Panc1 (cell line): ENCODE data around the gene RGS6. TPM values are rescaled to one million over a fixed set of nuclear protein-coding genes. Genes with fewer than 3 reads are reported as not detected.

Source experiments
- ATAC-seq: fragments of 200-7000 bp; cut with Tn5 transposase; 2 replicates; pipeline ENCODE4 v1.9.1; 2020; ENCODE audit warnings: mild to moderate bottlenecking, moderate library complexity
- BruUV-seq: library from RNA; stranded (reverse); fragments of 400-500 nt; replicated peaks from 2 replicates; lab custom pipeline; 2021; lab: Mats Ljungman, UMichigan
- CTCF ChIA-PET: fragments of 300-600 bp; sonication (Branson Sonifier 250); formaldehyde crosslinking; loops from one replicate; lab custom pipeline; 2022; ENCODE audit warnings: antibody characterized with exemption; lab: Charles Lee
- POLR2A ChIA-PET: fragments of 300-600 bp; sonication (Branson Sonifier 250); formaldehyde crosslinking; loops from one replicate; lab custom pipeline; 2022; ENCODE audit warnings: antibody characterized with exemption; lab: Charles Lee
- DNase-seq: peaks from one replicate; pipeline ENCODE4 v3.0.0-alpha.2; 2010; ENCODE audit warnings: low read depth, low spot score
- H3K27ac ChIP-seq: 2 replicates; pipeline ENCODE4 v1.5.1; 2011; ENCODE audit warnings: mild to moderate bottlenecking, low read length, inconsistent platforms
- H3K27me3 ChIP-seq: fragments of 200-500 bp; sonication (Bioruptor generic); 2 replicates; pipeline ENCODE4 v1.6.0; 2014; ENCODE audit warnings: low read length, inconsistent platforms; ENCODE audit not compliant: control insufficient read depth, insufficient read depth
- H3K36me3 ChIP-seq: fragments of 200-500 bp; sonication (Bioruptor generic); 2 replicates; pipeline ENCODE4 v1.5.1; 2014; ENCODE audit warnings: inconsistent platforms, mild to moderate bottlenecking, low read length, moderate library complexity; ENCODE audit not compliant: control insufficient read depth, insufficient read depth
- H3K4me1 ChIP-seq: 2 replicates; pipeline ENCODE4 v1.5.1; 2011; ENCODE audit warnings: inconsistent platforms, mild to moderate bottlenecking, low read length, moderate library complexity; ENCODE audit not compliant: control insufficient read depth, insufficient read depth
- H3K4me3 ChIP-seq, 2 experiments: 2 replicates each; pipeline ENCODE4 v1.5.1; 2011 to 2012; ENCODE audit warnings: low read depth in 2 of 2, low read length in 2 of 2, mild to moderate bottlenecking in 2 of 2, inconsistent platforms in 1 of 2, moderate library complexity in 1 of 2
- H3K9me3 ChIP-seq: fragments of 200-500 bp; sonication (Bioruptor generic); 2 replicates; pipeline ENCODE4 v1.5.1; 2014; ENCODE audit warnings: low read depth, mild to moderate bottlenecking, inconsistent platforms, low read length, moderate library complexity; ENCODE audit not compliant: control insufficient read depth, insufficient read depth
- CTCF ChIP-seq: fragments of 450-650 bp; IDR thresholded peaks from 2 replicates; pipeline ENCODE4 v1.5.1; 2017; ENCODE audit warnings: mild to moderate bottlenecking
- POLR2AphosphoS5 ChIP-seq: IDR thresholded peaks from 2 replicates; pipeline ENCODE4 v1.6.1; 2012; ENCODE audit warnings: mild to moderate bottlenecking, low read depth, low read length, moderate library complexity
- REST ChIP-seq, 2 experiments: IDR thresholded peaks; 2 replicates each; pipeline ENCODE4 v1.6.1; 2011 to 2012; ENCODE audit warnings: low read depth in 2 of 2, control low read depth in 1 of 2, low read length in 1 of 2, mild to moderate bottlenecking in 1 of 2, moderate library complexity in 1 of 2; ENCODE audit not compliant: insufficient read depth in 1 of 2
- SIN3A ChIP-seq: IDR thresholded peaks from 2 replicates; pipeline ENCODE4 v1.6.1; 2012; ENCODE audit warnings: low read depth, mild to moderate bottlenecking, low read length, moderate library complexity, borderline replicate concordance; ENCODE audit not compliant: insufficient read depth
- TCF7L2 ChIP-seq: IDR thresholded peaks from 2 replicates; pipeline ENCODE4 v1.6.1; 2011; ENCODE audit warnings: mild to moderate bottlenecking, low read depth, low read length, inconsistent platforms
- in situ Hi-C: cut with HindIII; loops from 2 replicates; pipeline ENCODE4 v1.10.0; 2016; ENCODE audit warnings: low sequenced_read_pairs, low pct_unique_long_range_greater_than_20kb
- intact Hi-C: fragments of 100-400 bp; cut with micrococcal nuclease; formaldehyde crosslinking; loops from one replicate; pipeline ENCODE4 v1.10.0; 2022; ENCODE audit not compliant: unreplicated experiment
- total RNA-seq: library from RNA; stranded (reverse); gene quantifications from one replicate; pipeline ENCODE4 v1.2.1, GENCODE V29; 2021; ENCODE audit not compliant: unreplicated experiment

Gene RGS6
- total RNA-seq, 1 experiment from 2014 or later = not detected

DNA sequence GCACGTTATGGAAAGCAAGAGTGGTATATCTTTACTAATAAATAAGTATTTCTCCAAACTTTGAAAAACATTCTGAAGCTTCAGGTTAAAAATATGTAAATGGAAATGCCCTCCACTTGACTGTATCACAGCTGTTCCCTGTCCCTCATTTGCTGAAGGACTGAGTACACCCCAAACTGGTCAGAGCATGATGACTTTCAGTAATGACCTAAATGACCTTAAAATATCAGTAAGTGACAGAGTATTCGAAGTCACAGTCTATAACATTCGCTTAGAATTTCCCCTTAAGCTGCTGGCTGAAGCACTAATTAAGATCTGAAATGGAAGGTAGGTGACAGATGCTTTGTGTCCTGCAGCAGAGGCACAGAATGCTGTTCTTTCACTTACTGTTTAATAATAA lies 191.5 kb downstream of the RGS6 start:
- H3K4me3 ChIP-seq = no peak overlapping the region
- in situ Hi-C loops = no loop called here
- no peaks in the 10 kb centered on the region for H3K4me1 ChIP-seq
- TF ChIP-seq REST (IDR thresholded peaks at IDR 0.05; ENCODE audit: insufficient read depth in 1 of 2, low read depth in 2 of 2, low read length in 1 of 2) = no peak
- no peak for TF ChIP-seq POLR2AphosphoS5
- no peak for TF ChIP-seq CTCF
- TF ChIP-seq SIN3A = no peak
- TF ChIP-seq TCF7L2 = no peak
- H3K36me3 ChIP-seq = no peaks in the 10 kb centered on the region
- no peaks in the 10 kb centered on the region for H3K27me3 ChIP-seq
- POLR2A ChIA-PET = no interaction called here
- no peaks in the 10 kb centered on the region for H3K9me3 ChIP-seq
- CTCF ChIA-PET = no interaction called here
- H3K27ac ChIP-seq = no peak overlapping the region
- intact Hi-C loops = no loop called here
- DNase-seq = no peak
- no TSS peak for BruUV-seq
- no peak for ATAC-seq

GRCh38 chr14:72124171-72124570 lies 191.9 kb downstream of the RGS6 start:
- ATAC-seq = no peak
- BruUV-seq = no TSS peak
- POLR2A ChIA-PET = no interaction called here
- no peaks in the 10 kb centered on the region for H3K27me3 ChIP-seq
- CTCF ChIA-PET = no interaction called here
- H3K4me3 ChIP-seq = no peak overlapping the region
- DNase-seq = no peak
- TF ChIP-seq REST (IDR thresholded peaks at IDR 0.05; ENCODE audit: insufficient read depth in 1 of 2, low read depth in 2 of 2, low read length in 1 of 2) (no peak), SIN3A (no peak), CTCF (no peak), POLR2AphosphoS5 (no peak), TCF7L2 (no peak)
- no peak overlapping the region for H3K27ac ChIP-seq
- intact Hi-C loops (no loop called here), in situ Hi-C loops (no loop called here)
- no peaks in the 10 kb centered on the region for H3K36me3 ChIP-seq
- no peaks in the 10 kb centered on the region for H3K9me3 ChIP-seq
- no peaks in the 10 kb centered on the region for H3K4me1 ChIP-seq
